ENCODE data around the gene B3GALT4. TPM values are rescaled to one million over a fixed set of nuclear protein-coding genes. Genes with fewer than 3 reads are reported as not detected.

The B3GALT4 gene
- total and polyA plus RNA-seq, 2 of the 13 experiments (the other 11 are each of a cell fraction or from before 2014, with no cell fraction given): 0.04 to 0.27 TPM

DNA sequence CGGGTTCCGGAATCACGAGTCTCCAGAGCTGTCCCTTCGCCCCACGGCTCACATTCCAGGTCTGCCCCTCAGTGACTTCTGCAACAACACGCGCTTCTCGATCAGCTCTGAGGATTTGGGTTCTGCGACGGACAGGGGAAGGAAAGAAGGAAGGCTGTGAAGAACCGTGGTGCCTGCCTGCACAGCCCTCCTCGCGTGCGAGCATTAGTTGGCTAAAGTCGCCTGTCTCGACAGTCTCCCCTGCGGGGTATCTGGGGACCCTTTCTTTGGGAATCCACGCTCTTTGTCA, 28.3 kb upstream of the B3GALT4 start (continued):
- no peak for TF ChIP-seq ZNF407 (CRISPR knock-in tag; IDR thresholded peaks at IDR 0.05; ENCODE audit: not compliant biosample characterization)
- TF ChIP-seq CBX5 (CRISPR knock-in tag; IDR thresholded peaks at IDR 0.05; ENCODE audit: borderline replicate concordance): no peak
- no peak for TF ChIP-seq ETS1 (CRISPR knock-in tag; IDR thresholded peaks at IDR 0.05)
- TF ChIP-seq SIX1 (CRISPR knock-in tag; IDR thresholded peaks at IDR 0.05; ENCODE audit: borderline replicate concordance): no peak
- no peak for TF ChIP-seq ZNF7 (CRISPR knock-in tag; IDR thresholded peaks at IDR 0.05)
- TF ChIP-seq ZC3H4 (CRISPR knock-in tag; IDR thresholded peaks at IDR 0.05; ENCODE audit: borderline replicate concordance): peak; percentile 54; the same call in 1 of the 2 replicates
- TF ChIP-seq, protein P1, sequence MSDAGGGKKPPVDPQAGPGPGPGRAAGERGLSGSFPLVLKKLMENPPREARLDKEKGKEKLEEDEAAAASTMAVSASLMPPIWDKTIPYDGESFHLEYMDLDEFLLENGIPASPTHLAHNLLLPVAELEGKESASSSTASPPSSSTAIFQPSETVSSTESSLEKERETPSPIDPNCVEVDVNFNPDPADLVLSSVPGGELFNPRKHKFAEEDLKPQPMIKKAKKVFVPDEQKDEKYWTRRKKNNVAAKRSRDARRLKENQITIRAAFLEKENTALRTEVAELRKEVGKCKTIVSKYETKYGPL (CRISPR knock-in tag; IDR thresholded peaks at IDR 0.05): no peak
- TF ChIP-seq, protein P2, sequence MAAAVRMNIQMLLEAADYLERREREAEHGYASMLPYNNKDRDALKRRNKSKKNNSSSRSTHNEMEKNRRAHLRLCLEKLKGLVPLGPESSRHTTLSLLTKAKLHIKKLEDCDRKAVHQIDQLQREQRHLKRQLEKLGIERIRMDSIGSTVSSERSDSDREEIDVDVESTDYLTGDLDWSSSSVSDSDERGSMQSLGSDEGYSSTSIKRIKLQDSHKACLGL (CRISPR knock-in tag; IDR thresholded peaks at IDR 0.05): no peak
- TF ChIP-seq ZBTB4 (CRISPR knock-in tag; IDR thresholded peaks at IDR 0.05; ENCODE audit: borderline replicate concordance): 0 out of 2 replicates have a peak, but pooled peaks have one; percentile 40
- TF ChIP-seq ZNF839 (CRISPR knock-in tag; IDR thresholded peaks at IDR 0.05; ENCODE audit: borderline replicate concordance): peak; percentile 61; the same call in 1 of the 2 replicates
- TF ChIP-seq BCL6 (CRISPR knock-in tag; IDR thresholded peaks at IDR 0.05): no peak
- peak; percentile 25 for TF ChIP-seq ZNF550 (CRISPR knock-in tag; IDR thresholded peaks at IDR 0.05; ENCODE audit: borderline replicate concordance)
- no peak for TF ChIP-seq ZBTB21 (CRISPR knock-in tag; IDR thresholded peaks at IDR 0.05)
- TF ChIP-seq, protein P3, sequence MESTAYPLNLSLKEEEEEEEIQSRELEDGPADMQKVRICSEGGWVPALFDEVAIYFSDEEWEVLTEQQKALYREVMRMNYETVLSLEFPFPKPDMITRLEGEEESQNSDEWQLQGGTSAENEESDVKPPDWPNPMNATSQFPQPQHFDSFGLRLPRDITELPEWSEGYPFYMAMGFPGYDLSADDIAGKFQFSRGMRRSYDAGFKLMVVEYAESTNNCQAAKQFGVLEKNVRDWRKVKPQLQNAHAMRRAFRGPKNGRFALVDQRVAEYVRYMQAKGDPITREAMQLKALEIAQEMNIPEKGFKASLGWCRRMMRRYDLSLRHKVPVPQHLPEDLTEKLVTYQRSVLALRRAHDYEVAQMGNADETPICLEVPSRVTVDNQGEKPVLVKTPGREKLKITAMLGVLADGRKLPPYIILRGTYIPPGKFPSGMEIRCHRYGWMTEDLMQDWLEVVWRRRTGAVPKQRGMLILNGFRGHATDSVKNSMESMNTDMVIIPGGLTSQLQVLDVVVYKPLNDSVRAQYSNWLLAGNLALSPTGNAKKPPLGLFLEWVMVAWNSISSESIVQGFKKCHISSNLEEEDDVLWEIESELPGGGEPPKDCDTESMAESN (CRISPR knock-in tag; conservative IDR thresholded peaks at IDR 0.05): 0 out of 2 replicates have a peak, but pooled peaks have one; percentile 36
